ENCODE results near the gene UBE2U. TPM values are rescaled to one million over a fixed set of nuclear protein-coding genes. Genes with fewer than 3 reads are reported as not detected.

The UBE2U gene
- not detected for total RNA-seq

GRCh38 chr1:64203420-64203819, at the start of gene UBE2U:
Gene UBE2U (plus strand): TSS chr1:64203623. CDS start chr1:64204051, 428 bp downstream.
- Histone ChIP-seq H3K27me3 (peaks cover 0 to 4% (median 0%) of the 10 kb centered on the region in 3 donors), H3K4me1 (no peaks in the 10 kb centered on the region), H3K4me3 (no peak within 1 kb of the TSS), H3K9me3 (no peaks in the 10 kb centered on the region), H3K36me3 (no peaks in the 10 kb centered on the region), H3K27ac (no peak within 1 kb of the TSS)
- no peak for DNase-seq
- intact Hi-C loops (cut with DNase I; ENCODE audit: low total_unique reads): no loop called here
- TF ChIP-seq POLR2A (IDR thresholded peaks at IDR 0.05): no peak
- TF ChIP-seq CTCF (IDR thresholded peaks at IDR 0.05 in 4 of 5, conservative IDR thresholded peaks at IDR 0.05 in 1 of 5): no peak
- in situ Hi-C loops (cut with MboI; ENCODE audit: low sequenced_read_pairs in 4 of 4): no loop called here
- ATAC-seq: no peak

- H3K27ac ChIP-seq: no peak overlapping the region
- intact Hi-C loops (cut with DNase I; ENCODE audit: low total_unique reads) (no loop called here), in situ Hi-C loops (cut with MboI; ENCODE audit: low sequenced_read_pairs in 4 of 4) (no loop called here)
- no peak overlapping the region for H3K4me3 ChIP-seq
- no peaks in the 10 kb centered on the region for H3K27me3 ChIP-seq
- DNase-seq (no peak), ATAC-seq (no peak)
- H3K9me3 ChIP-seq: no peaks in the 10 kb centered on the region
- no peaks in the 10 kb centered on the region for H3K4me1 ChIP-seq
- TF ChIP-seq CTCF (IDR thresholded peaks at IDR 0.05 in 4 of 5, conservative IDR thresholded peaks at IDR 0.05 in 1 of 5) (no peak), POLR2A (IDR thresholded peaks at IDR 0.05) (no peak)
- H3K36me3 ChIP-seq: peaks cover 0 to 6% of the 10 kb centered on the region in 2 donors
Measured at GRCh38 chr1:64155278-64155677, 48.1 kb upstream of the UBE2U start.

GRCh38 chr1:64161357-64161941, 42.0 kb upstream of the UBE2U start:
- Histone ChIP-seq H3K9me3 (no peaks in the 10 kb centered on the region), H3K4me3 (no peak overlapping the region), H3K27me3 (no peaks in the 10 kb centered on the region), H3K36me3 (peaks cover 0 to 6% of the 10 kb centered on the region in 2 donors), H3K4me1 (peaks cover 7 to 10% of the 10 kb centered on the region in 2 donors), H3K27ac (no peak overlapping the region)
- in situ Hi-C loops (cut with MboI; ENCODE audit: low sequenced_read_pairs in 4 of 4) (no loop called here), intact Hi-C loops (cut with DNase I; ENCODE audit: low total_unique reads) (no loop called here)
- DNase-seq (peak in 1 of 2 donors; percentile 34), ATAC-seq (peak; percentile 46 to 57)
- TF ChIP-seq POLR2A (IDR thresholded peaks at IDR 0.05) (no peak), CTCF (IDR thresholded peaks at IDR 0.05 in 4 of 5, conservative IDR thresholded peaks at IDR 0.05 in 1 of 5) (no peak)

GRCh38 chr1:64162151-64162550, 41.3 kb upstream of the UBE2U start:
- no peak overlapping the region for H3K27ac ChIP-seq
- no peak for ATAC-seq
- no peak for TF ChIP-seq POLR2A (IDR thresholded peaks at IDR 0.05)
- TF ChIP-seq CTCF (IDR thresholded peaks at IDR 0.05 in 4 of 5, conservative IDR thresholded peaks at IDR 0.05 in 1 of 5): no peak

GRCh38 chr1:64162804-64163203, 40.6 kb upstream of the UBE2U start:
- TF ChIP-seq CTCF (IDR thresholded peaks at IDR 0.05 in 4 of 5, conservative IDR thresholded peaks at IDR 0.05 in 1 of 5) (no peak), POLR2A (IDR thresholded peaks at IDR 0.05) (no peak)
- in situ Hi-C loops (cut with MboI; ENCODE audit: low sequenced_read_pairs in 4 of 4): no loop called here
- Histone ChIP-seq H3K4me3 (no peak overlapping the region), H3K27me3 (no peaks in the 10 kb centered on the region), H3K9me3 (no peaks in the 10 kb centered on the region), H3K36me3 (peaks cover 0 to 6% of the 10 kb centered on the region in 2 donors), H3K27ac (no peak overlapping the region), H3K4me1 (peaks cover 7 to 10% of the 10 kb centered on the region in 2 donors)
- no peak for DNase-seq
- intact Hi-C loops (cut with DNase I; ENCODE audit: low total_unique reads): no loop called here
- ATAC-seq: no peak

More at GRCh38 chr1:64162151-64162550, 41.3 kb upstream of the UBE2U start:
- in situ Hi-C loops (cut with MboI; ENCODE audit: low sequenced_read_pairs in 4 of 4): no loop called here
- no peaks in the 10 kb centered on the region for H3K9me3 ChIP-seq
- no peak overlapping the region for H3K4me3 ChIP-seq
- peaks cover 7 to 10% of the 10 kb centered on the region in 2 donors for H3K4me1 ChIP-seq
- H3K27me3 ChIP-seq: no peaks in the 10 kb centered on the region
- H3K36me3 ChIP-seq: peaks cover 0 to 6% of the 10 kb centered on the region in 2 donors
- intact Hi-C loops (cut with DNase I; ENCODE audit: low total_unique reads): no loop called here
- no peak for DNase-seq
